Stomach (tissue), 4 donors: Measurements from ENCODE around the gene PTBP3.

Experiments
- POLR2A ChIP-seq, 4 donors: fragments of 450-650 bp; IDR thresholded peaks; one replicate each; pipeline ENCODE4 v1.6.1; 2016; ENCODE audit warnings: antibody characterized with exemption in 4 of 4, control low read depth in 2 of 4, mild to moderate bottlenecking in 1 of 4, moderate library complexity in 1 of 4
- POLR2AphosphoS5 ChIP-seq, 3 donors: sonication (generic); formaldehyde crosslinking; IDR thresholded peaks; one replicate each; pipeline ENCODE4 v1.6.1; 2016; ENCODE audit warnings: antibody characterized with exemption in 3 of 3
- TF ChIP-seq, protein P1 (sequence below), 7 experiments: fragments of 450-650 bp in 4 of 7; fragments of 200-600 bp in 3 of 7; sonication (generic) in 3 of 7; IDR thresholded peaks; one replicate each; pipeline ENCODE4 v1.5.1; 2016 to 2019; ENCODE audit warnings: antibody characterized with exemption in 7 of 7, control low read depth in 2 of 7, mild to moderate bottlenecking in 1 of 7

DNA sequence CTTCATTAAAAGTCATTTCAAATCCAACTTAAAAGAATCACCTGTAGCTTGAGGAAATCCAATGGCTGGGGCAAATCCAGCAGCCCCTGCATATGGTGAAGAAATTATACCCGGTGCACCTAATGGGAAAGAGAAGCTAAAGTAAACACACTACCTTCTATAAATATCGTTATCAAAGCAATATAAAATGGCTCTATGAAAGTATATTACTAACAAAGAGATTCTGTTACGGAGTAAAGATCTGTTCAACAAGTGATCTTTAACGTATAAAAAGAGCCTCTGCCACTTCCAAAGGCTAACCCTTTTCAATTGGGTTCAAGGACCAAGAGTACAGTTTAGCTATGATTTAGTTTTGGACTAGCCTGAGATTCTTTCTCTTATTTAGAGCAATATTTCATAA lies 98.6 kb downstream of the PTBP3 start:
- TF ChIP-seq POLR2AphosphoS5 (IDR thresholded peaks at IDR 0.05): no peak
- TF ChIP-seq POLR2A (IDR thresholded peaks at IDR 0.05): no peak
- TF ChIP-seq, protein P1, sequence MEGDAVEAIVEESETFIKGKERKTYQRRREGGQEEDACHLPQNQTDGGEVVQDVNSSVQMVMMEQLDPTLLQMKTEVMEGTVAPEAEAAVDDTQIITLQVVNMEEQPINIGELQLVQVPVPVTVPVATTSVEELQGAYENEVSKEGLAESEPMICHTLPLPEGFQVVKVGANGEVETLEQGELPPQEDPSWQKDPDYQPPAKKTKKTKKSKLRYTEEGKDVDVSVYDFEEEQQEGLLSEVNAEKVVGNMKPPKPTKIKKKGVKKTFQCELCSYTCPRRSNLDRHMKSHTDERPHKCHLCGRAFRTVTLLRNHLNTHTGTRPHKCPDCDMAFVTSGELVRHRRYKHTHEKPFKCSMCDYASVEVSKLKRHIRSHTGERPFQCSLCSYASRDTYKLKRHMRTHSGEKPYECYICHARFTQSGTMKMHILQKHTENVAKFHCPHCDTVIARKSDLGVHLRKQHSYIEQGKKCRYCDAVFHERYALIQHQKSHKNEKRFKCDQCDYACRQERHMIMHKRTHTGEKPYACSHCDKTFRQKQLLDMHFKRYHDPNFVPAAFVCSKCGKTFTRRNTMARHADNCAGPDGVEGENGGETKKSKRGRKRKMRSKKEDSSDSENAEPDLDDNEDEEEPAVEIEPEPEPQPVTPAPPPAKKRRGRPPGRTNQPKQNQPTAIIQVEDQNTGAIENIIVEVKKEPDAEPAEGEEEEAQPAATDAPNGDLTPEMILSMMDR (IDR thresholded peaks at IDR 0.05): no peak
